GM13977 (cell line): ENCODE results near the gene OBSCN.
"Not testable (repeated sequence)": the region's sequence is repeated elsewhere in the genome, so short reads cannot be mapped to it uniquely, and the experiment has no call there.

ENCODE experiments used
- DNase-seq: peaks from one replicate; pipeline ENCODE4 v3.0.0; 2012; ENCODE audit warnings: low spot score
- in situ Hi-C: fragments of 300-500 bp; cut with MboI; formaldehyde crosslinking; loops from one replicate; pipeline ENCODE4 v1.12.0; 2022; ENCODE audit warnings: low sequenced_read_pairs, low pct_unique_long_range_greater_than_20kb, mixed read lengths, inconsistent platforms; ENCODE audit not compliant: unreplicated experiment
- TF ChIP-seq, protein P1 (sequence below): IDR thresholded peaks from 2 replicates; pipeline ENCODE4 v1.5.1; 2012; ENCODE audit warnings: mild to moderate bottlenecking, control low read depth; ENCODE audit not compliant: insufficient read depth; ENCODE audit errors: extremely low read depth, missing control alignments

Gene OBSCN

DNA sequence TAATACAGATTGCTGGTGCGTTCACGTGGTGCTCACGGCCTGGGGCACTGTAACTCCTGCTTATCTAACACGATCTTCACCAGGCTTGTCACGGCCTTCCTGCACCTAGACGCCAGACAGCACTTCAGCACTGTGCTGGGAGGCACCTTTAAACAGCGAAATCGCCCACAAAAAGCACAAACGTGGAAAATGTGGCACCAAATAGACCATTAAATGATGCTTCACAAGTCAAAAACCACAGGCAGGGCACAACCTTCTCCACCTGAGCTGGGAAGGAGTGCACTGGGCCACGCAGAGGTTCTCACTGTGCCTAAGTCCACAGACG is 22.2 kb upstream of the OBSCN start:
- in situ Hi-C loops = no loop called here
- TF ChIP-seq, protein P1, sequence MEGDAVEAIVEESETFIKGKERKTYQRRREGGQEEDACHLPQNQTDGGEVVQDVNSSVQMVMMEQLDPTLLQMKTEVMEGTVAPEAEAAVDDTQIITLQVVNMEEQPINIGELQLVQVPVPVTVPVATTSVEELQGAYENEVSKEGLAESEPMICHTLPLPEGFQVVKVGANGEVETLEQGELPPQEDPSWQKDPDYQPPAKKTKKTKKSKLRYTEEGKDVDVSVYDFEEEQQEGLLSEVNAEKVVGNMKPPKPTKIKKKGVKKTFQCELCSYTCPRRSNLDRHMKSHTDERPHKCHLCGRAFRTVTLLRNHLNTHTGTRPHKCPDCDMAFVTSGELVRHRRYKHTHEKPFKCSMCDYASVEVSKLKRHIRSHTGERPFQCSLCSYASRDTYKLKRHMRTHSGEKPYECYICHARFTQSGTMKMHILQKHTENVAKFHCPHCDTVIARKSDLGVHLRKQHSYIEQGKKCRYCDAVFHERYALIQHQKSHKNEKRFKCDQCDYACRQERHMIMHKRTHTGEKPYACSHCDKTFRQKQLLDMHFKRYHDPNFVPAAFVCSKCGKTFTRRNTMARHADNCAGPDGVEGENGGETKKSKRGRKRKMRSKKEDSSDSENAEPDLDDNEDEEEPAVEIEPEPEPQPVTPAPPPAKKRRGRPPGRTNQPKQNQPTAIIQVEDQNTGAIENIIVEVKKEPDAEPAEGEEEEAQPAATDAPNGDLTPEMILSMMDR = no peak

GRCh38 chr1:228188249-228188648 is 19.6 kb upstream of the OBSCN start:
- DNase-seq, in situ Hi-C loops: not testable (repeated sequence)

More for the DNA sequence above, 22.2 kb upstream of the OBSCN start:
- no peak for DNase-seq

- no peak for DNase-seq
- TF ChIP-seq, protein P1 = no peak
- in situ Hi-C loops = no loop called here
Observed at GRCh38 chr1:228190182-228190581, 17.7 kb upstream of the OBSCN start.

DNA sequence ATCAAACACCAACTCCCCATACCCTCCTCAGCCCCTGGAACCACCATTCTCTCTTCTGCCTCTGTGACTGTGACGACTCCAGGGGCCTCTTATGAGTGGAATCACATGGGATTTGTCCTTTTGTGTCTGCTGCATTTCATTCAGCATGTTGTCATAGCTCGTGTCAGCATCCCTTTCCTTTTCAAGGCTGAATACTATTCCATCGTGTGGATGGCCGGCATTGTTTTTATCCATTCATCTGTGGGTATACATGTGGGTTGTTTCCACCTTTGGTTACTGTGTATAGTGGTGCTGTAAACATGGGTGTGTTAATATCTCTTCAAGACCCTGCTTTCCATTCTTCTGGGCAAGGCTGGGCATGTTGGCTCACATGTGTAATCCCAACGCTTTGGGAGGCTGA is 17.1 kb upstream of the OBSCN start:
- DNase-seq = no peak
- in situ Hi-C loops = no loop called here
- TF ChIP-seq, protein P1 = no peak

- in situ Hi-C loops = no loop called here
- TF ChIP-seq, protein P1 = no peak
- DNase-seq = no peak
Observed at GRCh38 chr1:228194436-228194835, 13.4 kb upstream of the OBSCN start.

DNA sequence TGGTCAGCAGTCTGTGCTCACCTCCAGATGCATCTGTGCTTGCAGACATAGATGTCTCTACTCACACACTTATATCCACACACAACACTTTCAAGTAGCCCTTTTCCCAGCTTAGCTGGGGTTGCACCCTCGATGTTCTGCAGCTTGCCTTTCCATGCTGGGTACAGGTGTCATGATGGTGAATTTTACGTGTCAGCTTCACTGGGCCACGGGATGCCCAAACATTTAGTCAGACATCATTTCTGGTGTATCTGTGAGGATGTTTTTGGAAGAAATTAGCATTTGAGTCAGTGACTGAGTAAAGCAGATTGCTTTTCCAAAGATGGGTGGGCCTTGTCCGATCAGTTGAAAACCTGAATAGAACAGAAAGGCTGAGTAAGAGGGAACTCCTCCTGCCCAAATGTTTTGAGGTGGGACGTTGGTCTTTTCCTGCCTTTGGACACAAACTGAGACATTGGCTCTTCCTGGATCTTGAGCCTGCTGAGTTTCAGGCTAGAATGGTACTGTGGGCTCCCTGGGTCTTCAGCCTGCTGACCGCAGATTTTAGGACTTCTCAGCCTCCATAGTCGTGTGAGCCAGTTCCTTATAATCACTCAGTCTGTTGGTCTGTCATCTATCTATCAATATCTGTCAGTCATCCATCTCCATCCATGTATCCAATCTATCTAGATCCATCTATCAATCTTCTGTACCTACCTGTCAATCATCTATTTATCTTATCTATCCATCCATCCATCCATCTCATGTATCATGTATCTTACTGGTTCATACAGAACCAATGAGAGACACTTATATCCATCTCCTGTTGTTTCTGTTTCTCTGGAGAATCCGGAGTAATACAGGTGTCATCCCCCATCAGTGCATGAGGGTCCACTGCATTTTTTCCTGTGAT is 12.7 kb upstream of the OBSCN start:
- in situ Hi-C loops = no loop called here
- no peak for DNase-seq
- TF ChIP-seq, protein P1 = no peak

DNA sequence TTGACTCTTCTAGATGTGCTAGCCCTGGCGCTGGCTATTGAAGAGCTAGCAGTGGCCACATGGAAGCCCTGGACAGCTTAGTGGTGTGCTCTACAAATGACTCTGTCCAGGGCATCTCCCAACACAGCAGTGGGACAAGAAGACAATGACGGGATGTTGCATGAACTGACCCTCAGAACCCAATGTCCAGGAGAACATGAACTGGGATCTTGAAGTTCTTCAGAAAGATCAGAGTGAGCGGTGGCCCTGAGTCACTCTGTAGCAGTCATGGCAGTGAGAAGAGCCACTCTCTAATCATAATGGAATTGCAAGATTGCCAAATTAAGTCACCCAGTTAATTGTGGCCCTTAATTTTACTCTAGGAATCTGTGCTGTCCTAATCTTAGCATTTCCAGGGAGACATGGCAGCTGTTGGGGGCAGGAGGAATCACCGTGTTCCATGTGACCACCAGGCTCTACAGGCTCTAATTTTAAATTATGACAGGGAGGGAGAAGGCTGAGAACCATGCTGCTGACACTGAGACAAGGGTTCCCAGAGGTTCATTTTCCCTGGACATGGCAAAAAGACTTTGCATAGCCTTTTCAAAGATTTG is 10.2 kb upstream of the OBSCN start:
- in situ Hi-C loops = no loop called here
- DNase-seq = no peak
- TF ChIP-seq, protein P1 = no peak
